Bronchial epithelial cell (primary cell): ENCODE results near the gene VPS18. TPM values are rescaled to one million over a fixed set of nuclear protein-coding genes. Genes with fewer than 3 reads are reported as not detected.

Experiments
- DNase-seq: peaks from one replicate; pipeline ENCODE4 v3.0.0-alpha.2; 2010; ENCODE audit warnings: low read depth
- FAIRE-seq: peaks from 2 replicates; lab custom pipeline; 2011; peaks lifted over from hg19 to GRCh38; lab: Jason Lieb, UNC
- H3K27me3 ChIP-seq: 2 replicates; pipeline ENCODE4 v1.5.1; 2011; ENCODE audit warnings: low read length; ENCODE audit not compliant: control insufficient read depth, insufficient read depth
- H3K36me3 ChIP-seq: 2 replicates; pipeline ENCODE4 v1.5.1; 2011; ENCODE audit warnings: low read length; ENCODE audit not compliant: control insufficient read depth, insufficient read depth
- H3K4me3 ChIP-seq: 2 replicates; pipeline ENCODE4 v1.5.1; 2011; ENCODE audit warnings: mild to moderate bottlenecking, low read depth, low read length, control low read depth
- total RNA-seq: library from RNA; depleted of rRNA; stranded (reverse); fragments of >200 nt; gene quantifications from 2 replicates; pipeline ENCODE4 v1.2.1, GENCODE V29; 2014
- TF ChIP-seq, protein P1 (sequence below): IDR thresholded peaks from 2 replicates; pipeline ENCODE4 v1.5.1; 2011; ENCODE audit warnings: mild to moderate bottlenecking, moderate library complexity, low read length, control low read depth, inconsistent platforms; ENCODE audit not compliant: insufficient read depth, severe bottlenecking

VPS18 gene
- total RNA-seq, 1 donor from 2014 or later: 26.3 TPM

- FAIRE-seq (no peak), DNase-seq (no peak)
- TF ChIP-seq, protein P1, sequence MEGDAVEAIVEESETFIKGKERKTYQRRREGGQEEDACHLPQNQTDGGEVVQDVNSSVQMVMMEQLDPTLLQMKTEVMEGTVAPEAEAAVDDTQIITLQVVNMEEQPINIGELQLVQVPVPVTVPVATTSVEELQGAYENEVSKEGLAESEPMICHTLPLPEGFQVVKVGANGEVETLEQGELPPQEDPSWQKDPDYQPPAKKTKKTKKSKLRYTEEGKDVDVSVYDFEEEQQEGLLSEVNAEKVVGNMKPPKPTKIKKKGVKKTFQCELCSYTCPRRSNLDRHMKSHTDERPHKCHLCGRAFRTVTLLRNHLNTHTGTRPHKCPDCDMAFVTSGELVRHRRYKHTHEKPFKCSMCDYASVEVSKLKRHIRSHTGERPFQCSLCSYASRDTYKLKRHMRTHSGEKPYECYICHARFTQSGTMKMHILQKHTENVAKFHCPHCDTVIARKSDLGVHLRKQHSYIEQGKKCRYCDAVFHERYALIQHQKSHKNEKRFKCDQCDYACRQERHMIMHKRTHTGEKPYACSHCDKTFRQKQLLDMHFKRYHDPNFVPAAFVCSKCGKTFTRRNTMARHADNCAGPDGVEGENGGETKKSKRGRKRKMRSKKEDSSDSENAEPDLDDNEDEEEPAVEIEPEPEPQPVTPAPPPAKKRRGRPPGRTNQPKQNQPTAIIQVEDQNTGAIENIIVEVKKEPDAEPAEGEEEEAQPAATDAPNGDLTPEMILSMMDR: no peak
- H3K27me3 ChIP-seq: no peaks in the 10 kb centered on the region
- no peaks in the 10 kb centered on the region for H3K36me3 ChIP-seq
- H3K4me3 ChIP-seq: no peak overlapping the region
Measured at GRCh38 chr15:40863660-40864270, 30.5 kb upstream of the VPS18 start.

GRCh38 chr15:40867199-40867598 lies 27.1 kb upstream of the VPS18 start:
- DNase-seq: no peak
- no peaks in the 10 kb centered on the region for H3K27me3 ChIP-seq
- H3K4me3 ChIP-seq: no peak overlapping the region
- TF ChIP-seq, protein P1: no peak
- H3K36me3 ChIP-seq: no peaks in the 10 kb centered on the region
- FAIRE-seq: no peak

DNA sequence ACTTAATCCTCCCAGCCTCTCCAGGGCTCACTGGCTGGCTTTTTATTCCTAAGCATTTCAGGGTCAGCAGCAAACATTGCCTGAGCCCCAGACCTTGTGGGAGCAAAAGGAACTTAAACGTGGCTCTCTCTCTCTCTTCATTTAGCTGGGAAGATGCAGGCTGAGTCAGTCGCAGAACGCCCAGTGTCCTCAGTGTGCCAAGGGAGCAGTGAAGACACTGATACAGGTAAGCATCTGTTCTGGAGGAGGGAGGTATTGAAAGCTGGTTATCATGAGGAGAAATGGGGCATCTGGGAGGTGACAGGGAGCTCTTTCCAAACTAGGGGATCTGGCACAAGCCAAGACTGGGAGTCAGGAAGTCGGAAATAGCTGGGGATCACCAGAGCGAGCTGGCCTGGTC lies 24.6 kb upstream of the VPS18 start:
- FAIRE-seq: no peak
- DNase-seq: no peak

GRCh38 chr15:40870716-40871115 lies 23.5 kb upstream of the VPS18 start:
- Histone ChIP-seq H3K4me3 (no peak overlapping the region), H3K36me3 (no peaks in the 10 kb centered on the region), H3K27me3 (no peaks in the 10 kb centered on the region)
- FAIRE-seq (no peak), DNase-seq (no peak)
- TF ChIP-seq, protein P1: no peak

More for the DNA sequence above, 24.6 kb upstream of the VPS18 start:
- Histone ChIP-seq H3K36me3 (no peaks in the 10 kb centered on the region), H3K4me3 (no peak overlapping the region), H3K27me3 (no peaks in the 10 kb centered on the region)
- TF ChIP-seq, protein P1: no peak

DNA sequence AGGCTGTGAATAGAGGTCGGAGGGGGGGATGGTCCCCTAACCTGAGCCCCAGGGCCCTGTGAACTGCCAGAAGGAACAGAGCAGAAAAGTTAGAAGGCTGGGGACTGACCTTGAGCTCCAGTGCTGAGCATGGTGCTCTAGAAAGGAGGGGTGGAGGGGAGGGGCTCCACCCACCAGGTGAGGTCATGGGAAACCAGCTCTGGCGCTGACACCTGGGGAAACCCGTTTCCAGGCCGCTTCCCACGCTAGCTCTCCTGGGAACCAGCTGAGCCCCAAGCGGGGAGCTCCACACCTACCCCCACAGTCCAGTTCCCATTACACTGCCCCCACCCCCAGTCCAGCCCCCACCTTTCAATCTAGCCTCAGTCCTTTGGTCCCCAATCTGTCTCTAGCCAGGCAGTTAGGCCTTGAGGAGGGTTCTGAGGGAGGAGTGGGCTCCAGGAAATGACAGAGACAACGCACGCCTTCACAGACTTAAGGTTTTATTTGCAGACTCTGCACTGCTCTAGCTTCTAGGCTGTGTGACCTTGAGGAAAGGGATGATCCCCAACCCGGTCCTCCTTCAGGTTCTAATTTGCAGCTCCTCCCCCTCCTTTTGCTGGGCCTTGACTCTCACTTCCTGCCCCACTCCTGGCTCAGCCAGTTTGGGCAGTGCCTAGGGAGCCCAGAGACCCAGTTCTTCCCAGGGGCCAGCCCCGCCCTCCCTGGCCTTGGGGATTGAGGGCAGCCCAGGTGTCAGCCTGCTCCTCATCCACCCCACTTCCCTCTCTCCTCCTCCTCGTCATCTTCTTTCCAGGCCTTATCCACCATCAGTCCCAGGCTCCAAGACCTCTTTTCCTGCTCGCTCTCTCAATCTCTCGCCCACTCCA lies 22.3 kb upstream of the VPS18 start:
- FAIRE-seq (peak; percentile 7), DNase-seq (peak; percentile 94)
- H3K4me3 ChIP-seq: peak overlapping the region; percentile 70
- TF ChIP-seq, protein P1: no peak
- H3K27me3 ChIP-seq: no peaks in the 10 kb centered on the region
- no peaks in the 10 kb centered on the region for H3K36me3 ChIP-seq
